ENCODE measurements around the gene GMCL2. TPM values are rescaled to one million over a fixed set of nuclear protein-coding genes. Genes with fewer than 3 reads are reported as not detected.

Gene GMCL2
- total and polyA plus RNA-seq, 9 of the 15 experiments (the other 6 are each of a cell fraction or from before 2014, with no cell fraction given) = 0.04 TPM; not detected in 8

- TF ChIP-seq ID3 (CRISPR knock-in tag; IDR thresholded peaks at IDR 0.05) (no peak), ID3 (tag; IDR thresholded peaks at IDR 0.05) (no peak), NR2F6 (CRISPR knock-in tag; IDR thresholded peaks at IDR 0.05) (no peak), ZNF311 (CRISPR knock-in tag; IDR thresholded peaks at IDR 0.05) (peak; percentile 68; the same call in 1 of the 2 replicates), ZNF449 (CRISPR knock-in tag; IDR thresholded peaks at IDR 0.05) (no peak), GABPA (tag; conservative IDR thresholded peaks at IDR 0.05; ENCODE audit: low read depth) (no peak), EGR1 (conservative IDR thresholded peaks at IDR 0.05) (no peak; the same call in 1 of the 2 replicates), SMAD2 (IDR thresholded peaks at IDR 0.05; ENCODE audit: low read depth, low read length) (no peak), FOXK1 (CRISPR knock-in tag; IDR thresholded peaks at IDR 0.05; ENCODE audit: borderline replicate concordance) (no peak), ZC3H4 (CRISPR knock-in tag; IDR thresholded peaks at IDR 0.05; ENCODE audit: borderline replicate concordance) (no peak), ZNF133 (CRISPR knock-in tag; IDR thresholded peaks at IDR 0.05) (no peak), STAT6 (CRISPR knock-in tag; IDR thresholded peaks at IDR 0.05) (no peak), TEAD4 (IDR thresholded peaks at IDR 0.05; ENCODE audit: low read length) (peak; percentile 93), TEAD4 (CRISPR knock-in tag; IDR thresholded peaks at IDR 0.05; ENCODE audit: borderline replicate concordance) (no peak), AFF4 (CRISPR knock-in tag; IDR thresholded peaks at IDR 0.05) (no peak), HIVEP1 (CRISPR knock-in tag; IDR thresholded peaks at IDR 0.05) (no peak)
Observed at GRCh38 chr5:178182158-178182876, 4.9 kb downstream of the GMCL2 start (continued).

Measured in K562 (cell line).